Common myeloid progenitor, CD34-positive (primary cell): ENCODE results near the gene VTA1.
"Not testable (repeated sequence)": the region's sequence is repeated elsewhere in the genome, so short reads cannot be mapped to it uniquely, and the experiment has no call there.

Experiments
- CTCF ChIA-PET: fragments of 350-600 bp; sonication (Branson Sonifier 250); formaldehyde crosslinking; loops from one replicate; lab custom pipeline; 2021; ENCODE audit warnings: antibody characterized with exemption; lab: Charles Lee
- POLR2A ChIA-PET: fragments of 350-600 bp; sonication (Branson Sonifier 250); formaldehyde crosslinking; loops from one replicate; lab custom pipeline; 2021; ENCODE audit warnings: antibody characterized with exemption; lab: Charles Lee
- DNase-seq, 3 donors: peaks; one replicate each; pipeline versions ENCODE4 v3.0.0 to v3.0.0-alpha.2; 2013
- H3K27ac ChIP-seq, 2 experiments: 1 replicate in 1 of 2; 2 replicates in 1 of 2; pipeline ENCODE4 v1.7.0; 2013; ENCODE audit warnings: inconsistent platforms in 2 of 2, low read length in 2 of 2, mild to moderate bottlenecking in 2 of 2, low read depth in 1 of 2, moderate library complexity in 1 of 2; ENCODE audit not compliant: severe bottlenecking in 2 of 2, insufficient read depth in 1 of 2, poor library complexity in 1 of 2
- H3K27me3 ChIP-seq, 5 experiments: replicated peaks in 2 of 5; 1 replicate in 3 of 5; 2 replicates in 2 of 5; pipeline versions ENCODE4 v1.6.1 to v1.7.0; 2013; ENCODE audit warnings: low read length in 4 of 5, mild to moderate bottlenecking in 2 of 5, moderate library complexity in 2 of 5, inconsistent platforms in 1 of 5; ENCODE audit not compliant: insufficient read depth in 5 of 5, control insufficient read depth in 4 of 5
- H3K36me3 ChIP-seq, 4 experiments: 1 replicate in 2 of 4; 2 replicates in 2 of 4; pipeline versions ENCODE4 v1.6.1 to v1.7.0; 2013; ENCODE audit warnings: low read length in 3 of 4, control low read depth in 1 of 4, mild to moderate bottlenecking in 1 of 4; ENCODE audit not compliant: control insufficient read depth in 4 of 4, insufficient read depth in 4 of 4
- H3K4me1 ChIP-seq, 4 experiments: 1 replicate in 3 of 4; 2 replicates in 1 of 4; pipeline versions ENCODE4 v1.6.1 to v1.7.1; 2013; ENCODE audit warnings: low read length in 3 of 4, mild to moderate bottlenecking in 3 of 4, control low read depth in 1 of 4, inconsistent platforms in 1 of 4, moderate library complexity in 1 of 4; ENCODE audit not compliant: control insufficient read depth in 4 of 4, insufficient read depth in 4 of 4; ENCODE audit errors: control extremely low read depth in 1 of 4
- H3K4me3 ChIP-seq, 7 experiments: 1 replicate in 4 of 7; 2 replicates in 3 of 7; pipeline versions ENCODE4 v1.5.1 to v1.7.0; 2013; ENCODE audit warnings: mild to moderate bottlenecking in 7 of 7, low read length in 6 of 7, moderate library complexity in 6 of 7, inconsistent platforms in 2 of 7, low read depth in 2 of 7, control low read depth in 1 of 7; ENCODE audit not compliant: insufficient read depth in 4 of 7, control insufficient read depth in 1 of 7; ENCODE audit errors: extremely low read depth in 1 of 7
- H3K9me3 ChIP-seq, 5 experiments: 1 replicate in 4 of 5; 2 replicates in 1 of 5; pipeline versions ENCODE4 v1.6.1 to v1.7.1; 2013; ENCODE audit warnings: low read length in 4 of 5, mild to moderate bottlenecking in 2 of 5, inconsistent platforms in 1 of 5, low read depth in 1 of 5, moderate library complexity in 1 of 5; ENCODE audit not compliant: control insufficient read depth in 4 of 5, insufficient read depth in 2 of 5; ENCODE audit errors: control extremely low read depth in 1 of 5
- WGBS: methylation state at CpG from one replicate; pipeline ENCODE4 v1.1.5; 2013; ENCODE audit not compliant: insufficient coverage; 5-methylcytosine and 5-hydroxymethylcytosine counted together

The VTA1 gene

GRCh38 chr6:142178129-142178528, 31.1 kb downstream of the VTA1 start:
- CTCF ChIA-PET = interaction anchor here (1.4 kb wide), 1 partner anchor 22 kb away, joined by 5 read pairs; no protein-coding TSS in a partner anchor

GRCh38 chr6:142182004-142182403, 34.9 kb downstream of the VTA1 start:
- peaks cover 0 to 22% (median 9%) of the 10 kb centered on the region in 5 experiments for H3K9me3 ChIP-seq
- peaks cover 4 to 31% (median 13%) of the 10 kb centered on the region in 4 experiments for H3K4me1 ChIP-seq
- no peak for DNase-seq
- no peak overlapping the region for H3K4me3 ChIP-seq
- H3K27me3 ChIP-seq = no peaks in the 10 kb centered on the region
- H3K36me3 ChIP-seq = peaks cover 2 to 26% (median 12%) of the 10 kb centered on the region in 4 experiments
- POLR2A ChIA-PET = no interaction called here
- H3K27ac ChIP-seq = no peak overlapping the region
- CTCF ChIA-PET = no interaction called here

More at GRCh38 chr6:142178129-142178528, 31.1 kb downstream of the VTA1 start:
- Histone ChIP-seq H3K4me1 (peaks cover 0 to 5% (median 2%) of the 10 kb centered on the region in 4 experiments), H3K36me3 (peaks cover 22 to 57% (median 31%) of the 10 kb centered on the region in 4 experiments), H3K4me3 (no peak overlapping the region), H3K9me3 (peaks cover 4 to 26% (median 11%) of the 10 kb centered on the region in 5 experiments), H3K27me3 (no peaks in the 10 kb centered on the region), H3K27ac (no peak overlapping the region)
- DNase-seq = peak in 2 of 3 donors; percentile 51 to 53
- POLR2A ChIA-PET = no interaction called here

- H3K27me3 ChIP-seq = no peaks in the 10 kb centered on the region
- H3K27ac ChIP-seq = no peak overlapping the region
- no peak overlapping the region for H3K4me3 ChIP-seq
- peak in 2 of 3 donors; percentile 59 to 65 for DNase-seq
- no CpG with 5 or more reads among the region's 1 CpG for WGBS
- H3K9me3 ChIP-seq = peaks cover 0 to 9% (median under 1%) of the 10 kb centered on the region in 5 experiments
- H3K4me1 ChIP-seq = peaks cover 9 to 33% (median 13%) of the 10 kb centered on the region in 4 experiments
- H3K36me3 ChIP-seq = peaks cover 0 to 14% (median 3%) of the 10 kb centered on the region in 4 experiments
- POLR2A ChIA-PET = no interaction called here
- CTCF ChIA-PET = no interaction called here
Measured at GRCh38 chr6:142183351-142183750, 36.3 kb downstream of the VTA1 start.

GRCh38 chr6:142184307-142184706, 37.2 kb downstream of the VTA1 start:
- H3K4me1 ChIP-seq = peaks cover 9 to 33% (median 13%) of the 10 kb centered on the region in 4 experiments
- no peaks in the 10 kb centered on the region for H3K9me3 ChIP-seq
- no peak overlapping the region for H3K4me3 ChIP-seq
- ChIA-PET CTCF (no interaction called here), POLR2A (no interaction called here)
- peak in 2 of 3 donors; percentile 14 to 26 for DNase-seq
- WGBS = no CpG with 5 or more reads among the region's 2 CpGs
- H3K27me3 ChIP-seq = no peaks in the 10 kb centered on the region
- H3K27ac ChIP-seq = no peak overlapping the region
- peaks cover 0 to 6% (median 3%) of the 10 kb centered on the region in 4 experiments for H3K36me3 ChIP-seq

GRCh38 chr6:142185641-142186040, 38.6 kb downstream of the VTA1 start:
- DNase-seq = peak in 2 of 3 donors; percentile 24 to 51
- H3K4me3 ChIP-seq = no peak overlapping the region
- H3K9me3 ChIP-seq = no peaks in the 10 kb centered on the region
- H3K36me3 ChIP-seq = peaks cover 0 to 12% (median 2%) of the 10 kb centered on the region in 4 experiments
- WGBS = 20% methylated on average over 1 of the region's 1 CpG
- no peaks in the 10 kb centered on the region for H3K27me3 ChIP-seq
- H3K27ac ChIP-seq = no peak overlapping the region
- peaks cover 9 to 33% (median 13%) of the 10 kb centered on the region in 4 experiments for H3K4me1 ChIP-seq
- ChIA-PET CTCF (interaction anchor here (0.6 to 1.6 kb wide), 2 partner anchors 14 to 42 kb away, joined by 3 to 4 read pairs; no protein-coding TSS in a partner anchor), POLR2A (no interaction called here)

- WGBS = no CpG with 5 or more reads among the region's 1 CpG
- DNase-seq = peak in 2 of 3 donors; percentile 28 to 32
- Histone ChIP-seq H3K9me3 (no peaks in the 10 kb centered on the region), H3K4me1 (peaks cover 9 to 33% (median 13%) of the 10 kb centered on the region in 4 experiments), H3K4me3 (no peak overlapping the region), H3K27me3 (no peaks in the 10 kb centered on the region), H3K36me3 (peaks cover 0 to 17% (median 2%) of the 10 kb centered on the region in 4 experiments), H3K27ac (no peak overlapping the region)
- CTCF ChIA-PET = interaction anchor here (1.2 to 1.7 kb wide), 4 partner anchors 15 to 62 kb away, joined by 3 to 4 read pairs (median 4); no protein-coding TSS in a partner anchor
- POLR2A ChIA-PET = no interaction called here
Measured at GRCh38 chr6:142187209-142187608, 40.1 kb downstream of the VTA1 start.

- WGBS = 100% methylated on average over 3 of the region's 8 CpGs
- H3K27ac ChIP-seq, POLR2A ChIA-PET, H3K4me3 ChIP-seq, CTCF ChIA-PET, H3K9me3 ChIP-seq, H3K27me3 ChIP-seq: not testable (repeated sequence)
- Histone ChIP-seq H3K36me3 (peaks cover 0 to 20% (median under 1%) of the 10 kb centered on the region in 4 experiments), H3K4me1 (peaks cover 9 to 26% (median 11%) of the 10 kb centered on the region in 4 experiments)
- peak in 2 of 3 donors; percentile 28 to 29 for DNase-seq
Measured at GRCh38 chr6:142188341-142188740, 41.3 kb downstream of the VTA1 start.
